ENCODE measurements around the gene MLLT6.

MLLT6 gene

DNA sequence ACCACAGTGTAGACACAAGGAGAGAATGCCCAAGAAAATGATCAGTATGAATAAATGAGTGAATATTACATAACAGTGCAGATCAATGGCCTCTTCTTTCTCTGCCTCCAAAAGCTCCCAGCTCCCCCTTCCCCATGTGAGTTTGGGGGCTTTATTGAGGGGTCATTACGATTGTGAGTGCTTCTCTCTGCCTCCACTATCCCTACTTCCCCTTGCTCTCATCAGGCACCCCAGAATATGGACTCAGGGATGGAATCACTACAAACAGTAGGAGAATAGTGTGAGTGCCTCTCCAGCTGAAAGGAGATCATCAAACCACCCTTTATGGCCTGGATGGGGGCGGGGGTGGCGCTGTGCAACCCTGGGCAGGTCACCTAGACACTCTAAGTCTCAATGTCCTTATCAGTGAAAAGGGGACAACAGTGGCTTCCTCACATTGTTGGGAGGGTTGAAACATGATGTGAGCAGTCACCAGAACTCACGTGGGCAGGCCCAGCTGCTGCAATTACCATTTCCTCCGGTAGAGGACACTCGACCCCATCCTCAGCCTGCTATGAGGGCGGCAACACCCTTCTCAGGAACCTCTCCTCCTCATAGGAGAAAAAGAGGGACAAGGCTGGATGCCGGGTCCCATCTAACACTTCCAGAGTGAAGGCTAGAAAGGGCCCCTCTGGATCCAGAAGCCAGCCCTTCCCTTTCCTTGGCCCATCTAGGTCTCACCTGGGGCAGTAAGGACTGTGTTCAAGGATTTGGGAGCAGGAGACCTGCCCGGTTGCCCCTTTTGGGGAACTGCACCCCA, 28.2 kb upstream of the MLLT6 start:
- peak; percentile 29 for DNase-seq

DNA sequence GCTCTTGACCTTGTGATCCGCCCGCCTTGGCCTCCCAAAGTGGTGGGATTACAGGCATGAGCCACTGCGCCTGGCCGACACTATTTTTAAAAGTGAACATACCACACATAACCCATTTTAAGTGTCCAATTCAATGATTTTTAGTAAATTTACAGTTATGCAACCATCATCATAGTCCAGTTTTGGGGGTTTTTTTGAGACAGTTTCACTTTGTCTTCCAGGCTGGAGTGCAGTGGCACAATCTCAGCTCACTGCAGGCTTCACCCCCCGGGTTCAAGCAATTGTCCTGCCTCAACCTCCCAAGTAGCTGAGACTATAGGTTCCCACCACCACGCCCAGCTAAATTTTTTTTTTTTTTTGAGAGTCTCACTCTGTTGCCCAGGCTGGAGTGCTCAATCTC, 27.3 kb upstream of the MLLT6 start:
- no peak for DNase-seq

DNA sequence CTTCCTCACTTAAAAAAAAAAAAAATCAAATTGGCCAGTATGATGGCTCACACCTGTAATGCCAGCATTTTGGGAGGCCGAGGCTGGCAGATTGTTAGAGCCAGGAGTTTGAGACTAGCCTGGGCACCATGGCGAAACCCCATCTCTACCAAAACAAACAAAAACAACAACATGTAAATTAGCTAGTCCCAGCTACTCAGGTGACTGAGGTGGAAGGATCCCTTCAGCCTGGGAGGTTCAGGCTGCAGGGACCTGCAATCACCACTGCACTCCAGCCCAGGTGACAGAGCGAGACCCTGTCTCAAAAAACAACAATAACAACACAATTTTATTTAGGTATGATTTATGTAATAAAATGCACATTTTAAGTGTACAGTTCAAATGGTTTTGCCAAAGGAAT, 24.0 kb upstream of the MLLT6 start:
- no peak for DNase-seq

DNA sequence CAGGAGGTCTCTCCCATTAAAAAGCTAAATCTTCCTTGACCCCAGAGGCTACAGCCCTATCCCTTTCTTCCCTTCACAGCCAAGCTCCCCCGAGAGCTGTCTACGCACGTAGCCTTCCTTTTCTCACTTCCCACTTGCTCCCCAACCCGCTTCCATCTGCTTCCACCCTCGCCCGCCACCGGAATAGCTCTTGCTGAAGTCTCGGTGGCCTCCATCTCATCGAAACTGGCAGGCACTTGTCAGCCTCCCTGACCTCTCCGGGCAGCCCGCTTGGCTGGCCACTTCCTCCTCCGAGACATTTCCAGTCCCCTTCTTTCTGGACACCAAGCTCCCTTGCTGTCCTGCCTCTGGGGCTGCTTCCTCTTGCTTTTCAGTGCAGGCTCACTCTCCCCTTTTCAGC, 19.6 kb upstream of the MLLT6 start:
- no peak for DNase-seq

DNA sequence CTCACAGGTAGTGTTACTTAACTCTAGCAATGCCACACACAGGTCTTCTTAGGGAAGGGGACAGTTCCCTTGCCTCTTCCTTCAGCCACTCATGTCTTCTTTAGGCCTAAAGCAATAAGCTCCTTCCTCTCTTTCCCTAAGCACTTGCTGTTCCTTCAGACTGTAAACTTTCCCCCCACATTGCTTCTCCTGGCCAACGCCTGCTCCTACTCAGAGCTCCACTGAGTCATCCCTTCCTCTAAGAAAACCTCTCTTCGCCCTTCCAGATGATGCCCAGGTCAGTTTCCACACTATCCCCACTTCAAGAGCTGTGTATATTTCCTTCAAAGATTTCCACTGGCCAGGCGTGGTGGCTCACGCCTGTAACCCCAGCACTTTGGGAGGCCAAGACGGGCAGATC, 17.8 kb upstream of the MLLT6 start:
- DNase-seq, result no peak

DNA sequence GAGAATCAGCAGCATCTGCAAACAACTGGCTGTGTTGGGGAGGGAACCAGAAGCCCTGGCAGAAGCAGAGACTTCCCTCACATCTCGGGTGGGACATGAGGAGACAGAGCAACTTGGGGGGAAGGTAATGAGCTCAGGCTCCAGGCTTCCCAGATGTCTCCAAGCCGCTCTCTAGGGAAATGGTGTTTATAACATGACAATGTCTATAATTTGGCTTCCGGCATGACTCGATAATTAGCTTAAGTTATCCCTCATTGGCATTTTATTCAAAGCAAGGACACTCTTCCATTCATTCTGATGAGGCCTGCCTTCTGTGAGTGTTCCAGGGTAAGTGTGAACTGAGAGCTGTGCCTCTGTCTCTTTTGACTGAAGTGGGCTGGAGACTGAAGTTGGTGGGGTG, 14.7 kb upstream of the MLLT6 start:
- DNase-seq, result no peak

DNA sequence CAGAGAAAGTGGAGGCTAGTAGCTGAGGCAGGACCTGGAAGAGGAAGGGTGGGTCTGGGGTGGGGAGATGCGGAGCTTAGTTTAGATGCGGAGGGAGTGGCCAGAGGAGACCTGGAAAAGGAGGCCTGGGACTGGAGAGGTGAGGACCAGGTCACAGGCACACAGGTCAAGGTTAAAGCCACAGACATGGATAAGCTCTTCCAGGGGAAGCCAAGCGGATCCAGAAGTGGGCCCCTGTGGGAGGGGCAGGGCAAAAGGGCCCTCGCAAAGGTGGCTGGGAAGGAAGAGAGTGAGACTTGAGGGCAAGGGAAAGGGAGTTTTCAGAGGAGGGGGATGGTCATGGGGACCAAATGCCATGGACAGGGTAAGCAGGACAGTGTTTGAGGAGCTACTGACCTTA, 13.9 kb upstream of the MLLT6 start:
- DNase-seq, result no peak

DNA sequence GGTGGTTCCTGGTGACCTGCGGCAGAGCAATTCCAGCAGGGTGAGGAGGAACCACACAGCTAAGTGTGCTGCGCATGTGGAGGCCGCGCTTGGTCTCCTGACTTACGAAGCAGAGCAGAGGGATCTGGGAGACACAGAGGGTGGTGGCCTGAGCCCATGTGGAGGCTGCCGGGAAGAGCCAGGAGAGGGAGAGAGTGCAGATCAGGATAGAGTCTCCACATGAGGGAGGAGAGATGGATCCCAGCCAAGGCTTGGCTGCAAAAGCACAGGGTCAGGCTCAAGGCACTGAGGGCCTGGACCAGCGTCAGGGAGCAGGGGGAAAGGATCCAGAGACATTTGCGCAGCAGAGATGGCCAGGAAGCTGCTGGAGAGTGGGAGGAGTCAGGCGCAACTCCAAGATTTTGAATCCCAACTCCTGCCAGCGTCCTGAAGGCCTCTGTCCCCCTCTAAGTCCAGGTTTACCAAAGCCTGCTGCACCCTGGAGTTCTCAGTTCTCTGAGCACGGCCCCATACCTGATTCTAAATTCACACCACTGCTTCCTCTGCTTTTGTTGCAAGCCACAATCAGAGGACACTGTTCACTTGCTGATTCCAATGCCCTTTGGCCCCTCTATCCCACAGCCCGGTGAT, 11.3 kb upstream of the MLLT6 start:
- DNase-seq, result peak; percentile 19

DNA sequence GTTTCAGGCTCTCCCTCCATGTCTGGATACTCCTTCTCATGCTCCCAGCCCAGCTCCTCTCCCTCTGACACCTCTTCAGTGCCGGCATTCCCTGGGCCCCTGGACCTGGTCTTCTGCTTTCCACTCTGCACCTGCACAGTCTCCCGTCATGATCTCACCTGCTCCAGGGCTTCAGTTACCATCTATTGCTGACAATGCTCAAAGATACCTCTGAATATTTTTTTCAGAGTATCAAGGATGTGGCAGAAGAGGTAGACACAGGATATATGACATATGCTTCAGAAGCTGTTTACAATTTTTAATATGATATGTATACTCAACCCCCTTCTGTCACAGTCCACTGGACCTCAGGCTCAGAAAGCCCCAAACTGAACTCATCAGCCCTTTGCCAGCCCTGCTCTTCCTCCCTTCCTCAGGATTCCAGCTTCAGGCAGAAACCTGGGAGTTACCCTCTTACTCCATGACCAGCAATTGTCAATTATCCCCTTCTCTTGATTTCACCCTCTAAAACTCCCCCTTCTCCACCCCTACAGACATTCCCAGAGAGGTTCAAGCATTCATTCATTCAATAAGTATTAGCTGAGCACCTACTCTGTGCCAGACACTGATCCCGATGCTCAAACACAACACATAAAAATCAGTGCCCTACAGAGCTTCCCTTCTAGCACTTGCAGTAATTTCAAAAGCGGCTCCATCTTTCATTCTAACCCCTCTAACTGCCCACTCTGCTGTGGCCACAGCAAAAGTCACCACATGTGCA, 7.8 kb upstream of the MLLT6 start:
- no peak for DNase-seq

DNA sequence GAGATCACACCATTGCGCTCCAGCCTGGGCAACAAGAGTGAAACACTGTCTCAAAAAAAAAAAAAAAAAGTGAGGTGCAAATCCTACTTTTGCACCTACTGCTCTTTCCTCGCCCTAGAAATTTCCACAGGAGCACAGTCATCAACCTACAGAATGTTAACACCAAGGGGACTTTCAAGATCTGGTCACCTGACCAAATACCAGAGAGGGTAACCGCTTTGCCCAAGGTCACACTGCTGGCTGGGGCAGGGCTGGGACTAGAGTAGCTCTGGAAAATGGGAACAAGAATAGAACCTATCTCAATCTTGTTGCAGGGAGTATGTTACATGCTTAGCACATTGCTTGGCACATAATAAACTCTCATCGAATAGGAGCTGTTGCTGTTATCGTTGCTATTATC, 6.3 kb upstream of the MLLT6 start:
- no peak for DNase-seq

DNA sequence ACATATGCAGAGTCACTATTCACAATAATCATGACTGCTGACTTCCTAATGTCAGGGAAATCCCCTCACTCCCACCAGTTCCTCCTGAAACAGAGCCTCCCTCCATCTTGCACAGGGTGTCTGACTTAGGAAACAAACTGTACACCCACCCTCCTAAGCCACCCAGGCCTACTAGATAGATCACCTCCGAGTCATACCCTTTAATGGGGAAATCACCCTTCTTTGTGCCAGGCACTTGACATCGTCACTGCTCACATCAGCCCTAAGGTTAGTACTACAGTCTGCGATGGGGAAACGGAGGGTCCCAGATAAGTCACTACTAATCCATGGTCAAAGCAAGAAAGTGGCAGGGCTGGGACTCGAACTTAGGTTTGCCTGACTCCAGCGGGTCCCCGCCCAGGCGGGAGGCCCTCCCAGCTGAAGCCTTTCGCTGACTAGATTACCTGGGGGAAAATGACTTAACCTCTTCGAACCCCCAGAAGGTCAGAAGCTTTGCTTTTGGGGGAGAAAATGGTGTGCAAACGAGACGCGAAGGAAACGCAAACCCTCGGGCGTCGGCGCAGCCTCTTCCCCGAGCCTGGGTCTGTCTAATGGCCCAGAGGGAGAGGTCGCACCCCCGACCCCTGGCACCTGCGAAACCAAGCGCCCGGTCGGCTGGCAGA, 3.4 kb upstream of the MLLT6 start:
- no peak for DNase-seq

DNA sequence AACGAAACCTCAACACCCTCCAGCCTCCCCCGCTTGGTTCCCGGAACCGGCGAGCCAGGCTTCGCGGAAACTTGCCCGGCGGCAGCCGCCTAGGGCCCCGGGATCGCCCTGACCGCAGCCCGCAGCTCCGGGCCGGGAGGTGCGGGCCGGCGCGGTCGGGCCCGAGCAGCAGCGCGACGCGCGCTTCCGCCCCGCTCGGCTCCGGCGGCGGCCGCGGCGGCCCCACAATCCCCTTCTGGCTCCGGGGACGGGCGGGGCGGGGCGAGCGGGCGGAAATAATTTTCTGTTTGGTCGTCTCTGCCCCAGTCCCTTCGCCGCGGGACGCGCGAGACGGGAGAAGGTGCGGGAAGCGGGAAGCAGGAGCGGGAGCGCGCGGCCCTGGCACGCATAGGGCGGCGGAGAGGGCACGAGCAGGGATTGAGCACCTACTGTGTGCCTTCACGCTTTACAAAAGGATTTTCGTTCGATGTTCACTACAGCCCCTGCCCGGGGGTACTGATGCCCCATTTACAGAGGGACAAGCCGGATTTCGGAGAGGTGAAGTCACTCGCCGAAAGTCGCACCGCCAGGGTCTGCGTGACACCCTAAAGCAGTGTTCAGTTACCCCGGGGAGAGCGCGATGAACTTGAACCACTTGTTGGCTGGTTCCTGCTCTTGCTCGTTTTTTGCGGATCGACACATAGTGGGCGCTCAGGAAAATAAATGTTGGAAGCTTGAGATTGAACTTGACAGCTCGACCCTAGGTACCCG, 2.7 kb upstream of the MLLT6 start:
- DNase-seq, result peak; percentile 48

DNA sequence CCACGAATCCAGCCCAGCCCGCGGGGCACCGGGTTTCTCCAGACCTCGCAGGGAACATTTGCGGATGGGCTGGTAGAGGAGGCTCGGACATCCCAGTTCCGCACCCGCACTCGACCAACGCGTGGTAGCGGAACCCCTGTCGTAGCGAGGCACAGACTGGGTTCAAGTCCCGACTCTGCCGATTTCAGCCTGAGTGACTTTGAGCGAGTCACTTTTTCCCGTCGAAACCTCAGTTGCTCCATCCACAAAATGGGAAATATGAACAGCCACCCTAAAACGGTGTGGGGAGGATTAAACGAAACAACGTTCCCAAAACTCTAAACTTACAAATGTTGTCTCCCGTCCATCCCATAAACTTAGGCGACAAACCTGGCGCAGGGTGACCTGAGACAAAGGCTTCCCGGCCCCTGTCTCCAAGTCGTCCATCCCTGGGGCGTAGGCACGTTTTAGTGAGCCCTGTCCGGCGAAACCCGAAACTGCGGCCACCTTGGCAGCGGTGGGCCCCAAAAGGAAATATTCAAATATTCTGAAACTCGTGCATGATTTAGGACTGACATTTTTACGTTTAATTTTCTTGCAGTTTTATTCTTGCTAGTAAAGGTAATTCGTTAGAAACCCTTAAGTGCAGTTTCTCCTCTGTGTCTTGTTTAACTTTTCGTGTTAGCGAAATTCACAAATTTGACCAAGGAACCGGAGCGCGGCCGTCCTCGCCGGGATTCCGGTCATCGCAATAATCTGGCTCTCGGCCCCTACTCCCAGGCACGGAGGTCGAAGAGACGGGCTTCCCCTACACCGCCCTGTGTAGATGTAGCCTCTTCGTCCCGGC, 1.9 kb upstream of the MLLT6 start:
- no peak for DNase-seq

DNA sequence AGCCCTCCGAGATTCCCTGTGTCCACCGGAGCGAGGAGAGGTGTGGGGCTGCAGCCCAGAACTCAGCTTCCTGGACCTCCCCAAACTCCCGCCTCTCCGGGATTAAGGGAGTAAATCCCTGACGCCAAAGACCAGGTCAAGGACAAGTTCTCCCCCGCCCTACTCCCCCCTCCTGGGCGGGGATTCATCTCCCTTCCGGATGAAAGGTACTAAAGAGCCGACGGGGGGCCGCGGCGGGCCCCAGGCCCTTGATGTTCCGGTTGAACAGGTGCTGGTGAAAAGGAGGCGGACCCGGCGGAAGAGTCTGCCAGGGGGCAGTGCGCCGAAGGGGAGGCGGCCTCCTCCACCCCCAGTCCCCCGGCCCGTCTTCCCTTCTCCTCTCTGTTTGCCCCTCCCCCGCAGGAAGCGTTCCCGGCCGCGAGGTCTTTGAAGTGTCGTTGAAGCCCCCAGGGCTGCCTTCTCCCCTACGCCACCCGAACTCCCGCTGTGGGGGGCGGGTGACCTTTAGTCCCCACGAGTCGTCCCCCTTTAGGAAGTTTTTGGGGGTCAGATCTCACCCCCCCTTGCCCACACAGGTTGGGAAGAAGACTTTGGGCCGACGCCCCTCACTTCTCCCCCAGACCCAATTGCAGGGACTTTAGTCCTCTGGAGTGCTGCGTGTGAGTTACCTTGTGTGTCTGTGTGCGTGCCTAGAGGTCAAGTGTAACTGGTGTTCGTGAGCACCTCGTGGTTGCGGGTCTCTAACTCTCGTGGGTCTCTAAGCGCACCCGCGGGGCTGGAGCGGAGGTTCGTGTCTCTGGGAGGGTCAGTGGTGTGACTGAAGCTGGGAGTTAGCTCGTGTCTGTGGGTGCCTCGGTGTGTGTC, 1.1 kb upstream of the MLLT6 start:
- peak; percentile 97 for DNase-seq

DNA sequence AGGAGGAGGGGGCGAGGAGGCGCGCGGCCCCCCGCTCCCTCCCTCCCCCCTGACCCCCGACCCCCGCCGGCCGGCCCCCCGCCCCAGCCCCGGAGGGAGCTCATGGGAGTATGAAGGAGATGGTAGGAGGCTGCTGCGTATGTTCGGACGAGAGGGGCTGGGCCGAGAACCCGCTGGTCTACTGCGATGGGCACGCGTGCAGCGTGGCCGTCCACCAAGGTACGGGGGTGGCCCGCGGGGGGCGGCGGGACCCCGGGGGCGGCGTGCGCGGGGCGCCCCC, 390 bp downstream of the MLLT6 start:
- DNase-seq, result no peak

DNA sequence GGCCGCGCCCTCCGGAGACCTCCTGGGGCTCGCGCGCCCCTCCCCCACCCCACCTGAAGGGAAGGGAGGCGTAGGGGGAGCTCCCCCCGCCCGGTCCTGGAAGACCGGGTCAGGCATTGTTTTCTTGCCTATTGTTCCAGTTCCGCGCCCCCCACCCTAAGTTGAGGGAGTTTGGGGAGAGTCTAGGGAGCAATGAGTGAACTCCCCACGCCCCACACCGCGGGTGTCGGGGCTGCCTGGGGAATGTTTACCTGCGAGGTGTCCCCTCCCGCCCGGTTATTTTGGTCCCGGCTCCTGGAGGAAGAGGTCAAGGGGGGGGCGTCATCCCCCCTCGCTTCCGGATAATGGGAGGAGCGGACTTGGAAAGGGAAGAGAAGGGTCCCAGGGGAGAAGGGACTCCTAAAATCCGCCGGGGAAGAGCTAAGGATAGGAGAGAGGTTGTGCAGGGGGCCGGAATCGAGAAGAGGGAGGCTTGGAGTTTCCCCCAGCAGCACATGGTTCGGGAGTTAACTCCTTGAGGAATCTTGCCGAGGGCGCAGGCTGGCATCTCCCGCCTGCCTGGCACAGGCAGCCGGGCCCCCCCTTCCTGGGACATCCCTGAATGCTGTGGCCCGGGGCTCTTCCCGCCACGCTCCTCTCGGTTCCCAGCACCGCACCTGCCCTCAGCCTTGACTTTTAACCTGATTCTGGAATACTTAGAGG, 881 bp downstream of the MLLT6 start:
- no peak for DNase-seq

DNA sequence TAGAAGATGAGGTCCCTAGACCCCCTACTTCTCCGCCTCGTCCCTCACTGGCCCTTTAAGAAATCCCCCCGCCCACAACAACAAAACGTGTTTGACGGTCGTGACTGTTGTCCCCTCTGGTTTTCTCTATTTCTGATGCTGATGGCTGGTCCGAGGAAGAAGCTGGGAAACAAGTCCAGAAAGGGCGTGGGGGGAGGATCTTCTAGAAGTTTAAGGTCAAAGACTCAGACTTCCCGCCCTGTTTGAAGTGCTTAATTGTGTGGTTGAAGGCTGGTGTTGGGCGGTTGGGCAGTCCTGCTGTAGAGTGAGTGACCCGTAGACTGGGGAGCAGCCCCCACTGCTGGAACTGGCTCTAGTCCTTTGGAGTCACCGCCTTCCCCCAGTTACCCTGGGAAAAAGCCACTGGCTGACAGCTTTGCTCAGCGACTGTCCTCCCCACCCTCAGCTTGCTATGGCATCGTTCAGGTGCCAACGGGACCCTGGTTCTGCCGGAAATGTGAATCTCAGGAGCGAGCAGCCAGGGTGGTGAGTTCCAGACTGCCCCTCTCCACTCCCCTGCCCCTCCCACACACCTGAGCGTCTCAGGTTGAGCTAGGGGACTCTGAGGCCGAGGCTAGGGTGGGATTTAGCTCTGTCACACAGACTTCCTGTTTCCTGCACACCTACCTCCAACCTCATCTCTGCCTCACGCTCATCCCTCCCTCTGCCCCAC, 1.6 kb downstream of the MLLT6 start:
- DNase-seq, result no peak

DNA sequence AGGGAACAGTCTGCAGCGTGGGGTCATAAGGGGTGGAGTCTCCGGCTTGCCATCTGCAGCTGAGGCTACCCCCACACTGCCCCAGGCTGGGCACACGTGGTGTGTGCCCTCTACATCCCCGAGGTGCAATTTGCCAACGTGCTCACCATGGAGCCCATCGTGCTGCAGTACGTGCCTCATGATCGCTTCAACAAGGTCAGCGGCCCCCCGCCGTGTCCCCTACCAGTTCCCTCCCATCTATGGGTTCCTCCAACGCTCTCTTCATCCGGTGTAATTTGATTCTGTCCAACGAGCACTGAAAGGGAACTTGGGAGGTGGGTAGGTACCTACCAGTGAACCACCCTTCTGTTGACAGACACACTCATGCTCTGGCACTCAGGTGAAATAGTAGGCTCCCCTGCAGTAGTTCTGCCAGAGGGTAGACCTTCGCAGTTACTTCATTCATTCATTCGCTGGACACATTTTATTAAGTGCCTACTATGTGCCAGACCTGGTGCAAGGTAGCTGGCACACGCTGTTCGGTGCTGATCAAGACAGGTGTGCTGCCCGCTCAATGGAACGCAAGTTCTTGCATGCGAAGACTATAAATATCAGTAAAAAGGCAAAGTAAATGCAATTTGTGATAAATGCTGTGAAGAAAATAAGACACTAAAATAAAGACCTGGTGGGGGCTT, 2.7 kb downstream of the MLLT6 start:
- DNase-seq, result no peak

Data from SHP77 treated with DMSO at 0.1 percent for 48 hours (cell line).